Activated naive CD4-positive, alpha-beta T cell treated with anti-CD3 and anti-CD28 coated beads for 36 hours (primary cell): ENCODE results near the gene RANBP3. TPM values are rescaled to one million over a fixed set of nuclear protein-coding genes. Genes with fewer than 3 reads are reported as not detected.

Experiments used
- CTCF ChIA-PET: fragments of 350-600 bp; sonication (Branson Sonifier 250); formaldehyde crosslinking; loops from one replicate; lab custom pipeline; 2021; ENCODE audit warnings: antibody characterized with exemption; lab: Charles Lee
- DNase-seq: peaks from one replicate; pipeline ENCODE4 v3.0.0-alpha.2; 2020
- H3K27ac Mint-ChIP-seq: one replicate; pipeline ENCODE4 v1.8.0; 2021; ENCODE audit warnings: mild to moderate bottlenecking, mixed read lengths
- H3K27me3 Mint-ChIP-seq: one replicate; pipeline ENCODE4 v1.8.0; 2021; ENCODE audit warnings: low read depth, mixed read lengths
- H3K36me3 Mint-ChIP-seq: one replicate; pipeline ENCODE4 v1.8.0; 2021; ENCODE audit warnings: low read depth, mixed read lengths
- H3K4me1 Mint-ChIP-seq: one replicate; pipeline ENCODE4 v1.8.0; 2021; ENCODE audit warnings: low read depth, mixed read lengths
- H3K4me3 Mint-ChIP-seq: one replicate; pipeline ENCODE4 v1.8.0; 2021; ENCODE audit warnings: mild to moderate bottlenecking, moderate library complexity, mixed read lengths
- H3K9me3 Mint-ChIP-seq: one replicate; pipeline ENCODE4 v1.8.0; 2021; ENCODE audit warnings: mixed read lengths
- intact Hi-C: fragments of 100-400 bp; cut with micrococcal nuclease; formaldehyde crosslinking; loops from one replicate; pipeline ENCODE4 v1.15.1; 2023
- total RNA-seq, 2 experiments: library from RNA; stranded (reverse); gene quantifications; one replicate each; pipeline ENCODE4 v1.2.3, GENCODE V29; 2021

RANBP3 gene
- total RNA-seq, 2 experiments from 2014 or later: 77.9 to 80.5 TPM

DNA sequence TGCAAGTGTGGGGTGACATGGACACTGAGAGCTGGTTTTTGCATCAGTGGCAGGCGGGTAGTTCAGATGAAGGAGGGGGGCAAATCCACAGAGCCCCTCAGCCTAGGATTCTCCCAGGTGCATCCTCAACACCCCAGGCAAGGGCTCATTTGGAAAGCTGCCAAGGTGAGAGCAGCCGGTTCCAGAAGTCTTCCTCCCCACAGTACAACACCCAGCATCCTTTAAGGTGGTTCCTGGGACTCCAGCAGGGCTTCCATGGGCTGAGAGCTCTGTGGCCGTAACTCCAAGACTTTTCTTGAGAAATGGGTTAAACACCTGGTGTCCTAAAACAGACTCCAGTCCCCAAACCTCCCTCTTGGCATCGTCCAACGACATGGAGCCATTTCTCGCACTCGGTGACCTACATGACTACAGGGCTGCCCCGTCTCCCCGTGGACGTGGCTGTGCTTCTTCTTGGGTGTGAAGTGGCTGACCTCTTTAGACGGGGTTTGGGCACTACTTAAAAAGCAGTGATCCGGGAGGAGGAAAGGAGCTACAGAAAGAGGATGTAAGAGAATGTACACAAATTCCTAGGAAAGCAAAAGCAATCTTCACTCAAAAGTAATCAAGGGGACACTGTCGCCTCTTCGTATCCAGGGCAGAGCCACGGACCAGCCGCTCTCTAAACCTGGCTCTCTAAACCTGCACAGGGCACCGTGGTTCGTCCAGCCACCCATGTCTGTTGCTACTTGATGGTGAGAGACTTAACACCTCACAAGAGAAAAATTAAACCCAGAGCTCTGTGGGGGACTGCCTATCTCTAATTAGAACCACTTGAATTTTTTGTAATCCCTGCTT is 25.5 kb downstream of the RANBP3 start:
- Mint-ChIP-seq H3K9me3 (no peaks in the 10 kb centered on the region), H3K27ac (peak overlapping the region; percentile 87), H3K4me1 (peaks cover 96% of the 10 kb centered on the region), H3K36me3 (peaks cover 32% of the 10 kb centered on the region), H3K27me3 (no peaks in the 10 kb centered on the region), H3K4me3 (no peak overlapping the region)
- intact Hi-C loops: loop anchor here (1.0 to 5.0 kb wide), 2 partner anchors 10 to 125 kb away; no protein-coding TSS in a partner anchor
- CTCF ChIA-PET: interaction anchor here (1.1 to 6.2 kb wide), 3 partner anchors 15 to 148 kb away, joined by 4 to 48 read pairs (median 4); no protein-coding TSS in a partner anchor
- no peak for DNase-seq

DNA sequence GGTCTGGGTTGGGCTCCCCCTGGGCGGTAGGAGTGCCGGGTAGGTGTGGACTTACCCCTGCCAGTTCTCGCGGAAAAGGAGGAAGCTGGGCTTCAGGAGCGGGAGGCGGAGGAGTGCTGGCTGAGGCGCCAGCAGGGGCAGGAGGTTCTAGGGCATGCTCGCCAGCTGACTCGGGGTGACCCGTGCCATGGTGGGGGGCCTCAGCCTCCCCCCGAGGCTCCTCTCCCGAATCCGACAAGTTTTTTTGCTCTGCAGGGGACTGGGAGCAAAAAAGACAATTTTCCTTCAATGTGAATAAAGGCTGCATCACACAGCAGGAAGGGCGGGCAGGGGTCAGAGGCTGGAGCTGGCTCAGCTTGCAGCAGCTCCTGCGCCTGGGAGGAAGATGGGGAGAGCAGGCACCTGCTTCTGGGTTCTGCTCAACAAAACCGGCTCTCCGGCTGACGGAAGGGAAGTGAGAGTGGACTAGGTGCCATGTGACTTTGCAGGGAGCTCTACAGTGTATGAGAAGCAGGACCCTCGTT is 26.5 kb downstream of the RANBP3 start:
- intact Hi-C loops: loop anchor here (5.0 kb wide), 1 partner anchor 124 kb away; no protein-coding TSS in a partner anchor
- Mint-ChIP-seq H3K27me3 (no peaks in the 10 kb centered on the region), H3K9me3 (no peaks in the 10 kb centered on the region), H3K27ac (peak overlapping the region; percentile 87), H3K36me3 (peaks cover 32% of the 10 kb centered on the region), H3K4me1 (peaks cover 92% of the 10 kb centered on the region), H3K4me3 (no peak overlapping the region)
- CTCF ChIA-PET: interaction anchor here (1.0 to 6.2 kb wide), 4 partner anchors 16 to 147 kb away, joined by 3 to 48 read pairs (median 4); no protein-coding TSS in a partner anchor
- DNase-seq: no peak

DNA sequence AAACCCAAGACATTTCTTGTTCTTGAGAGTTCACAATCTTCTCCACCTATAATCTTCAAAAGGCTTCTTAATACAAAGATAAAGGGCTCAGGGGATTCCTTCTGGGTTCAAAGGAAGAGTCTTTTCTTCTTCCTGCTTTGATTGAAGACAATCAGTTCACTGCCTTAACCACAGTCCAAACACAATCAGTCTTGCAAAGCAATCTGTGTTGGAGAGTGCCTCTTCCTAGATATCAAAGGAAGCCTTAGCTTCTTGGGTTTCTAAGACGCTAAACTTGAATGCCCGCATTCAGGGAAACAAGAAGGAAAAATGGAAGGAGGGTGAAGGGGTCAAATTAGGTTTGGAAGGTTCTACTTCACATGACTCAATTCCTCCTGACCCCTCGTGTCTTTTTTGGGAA is 27.2 kb downstream of the RANBP3 start:
- CTCF ChIA-PET: interaction anchor here (0.7 to 6.2 kb wide), 4 partner anchors 11 to 33 kb away, joined by 3 to 48 read pairs (median 4); no protein-coding TSS in a partner anchor
- no peak overlapping the region for H3K4me3 Mint-ChIP-seq
- no peaks in the 10 kb centered on the region for H3K27me3 Mint-ChIP-seq
- H3K36me3 Mint-ChIP-seq: peaks cover 34% of the 10 kb centered on the region
- no peak for DNase-seq
- no peaks in the 10 kb centered on the region for H3K9me3 Mint-ChIP-seq
- H3K27ac Mint-ChIP-seq: peak overlapping the region; percentile 96
- H3K4me1 Mint-ChIP-seq: peaks cover 92% of the 10 kb centered on the region
- intact Hi-C loops: loop anchor here (1.0 to 5.0 kb wide), 2 partner anchors 25 to 123 kb away; no protein-coding TSS in a partner anchor

DNA sequence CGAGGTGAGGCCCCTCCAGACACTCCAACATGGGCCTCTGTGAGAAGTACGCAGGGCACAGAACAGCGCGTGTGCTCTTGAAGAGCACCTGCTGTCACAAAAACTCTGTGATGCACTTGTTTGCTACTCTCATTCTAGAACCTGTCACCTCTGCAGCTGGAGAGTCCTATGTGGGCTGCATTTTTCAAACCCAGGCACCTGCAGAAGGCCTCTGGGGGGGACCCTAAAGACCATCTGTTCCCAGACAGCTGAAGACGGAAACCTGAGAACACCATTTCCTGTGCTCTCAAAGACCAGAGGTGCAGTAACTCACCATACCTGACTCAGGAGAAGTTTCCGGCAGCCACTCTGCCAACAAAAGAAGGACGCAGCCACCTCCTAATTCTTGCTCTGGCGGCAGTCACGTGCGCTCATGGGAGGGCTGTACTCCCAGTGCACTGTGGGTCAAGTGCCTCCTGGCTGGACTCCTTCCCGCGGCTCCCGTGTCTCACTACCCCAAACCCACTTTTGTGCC is 28.1 kb downstream of the RANBP3 start:
- Mint-ChIP-seq H3K9me3 (no peaks in the 10 kb centered on the region), H3K27me3 (no peaks in the 10 kb centered on the region), H3K4me1 (peaks cover 91% of the 10 kb centered on the region), H3K36me3 (peaks cover 32% of the 10 kb centered on the region), H3K4me3 (peak overlapping the region; percentile 71), H3K27ac (peak overlapping the region; percentile 96)
- CTCF ChIA-PET: interaction anchor here (0.7 to 6.2 kb wide), 5 partner anchors 12 to 29 kb away, joined by 3 to 48 read pairs (median 4); no protein-coding TSS in a partner anchor
- peak; percentile 78 for DNase-seq
- intact Hi-C loops: loop anchor here (1.0 to 5.0 kb wide), 4 partner anchors 13 to 123 kb away; partner anchors contain the start of gene VMAC

DNA sequence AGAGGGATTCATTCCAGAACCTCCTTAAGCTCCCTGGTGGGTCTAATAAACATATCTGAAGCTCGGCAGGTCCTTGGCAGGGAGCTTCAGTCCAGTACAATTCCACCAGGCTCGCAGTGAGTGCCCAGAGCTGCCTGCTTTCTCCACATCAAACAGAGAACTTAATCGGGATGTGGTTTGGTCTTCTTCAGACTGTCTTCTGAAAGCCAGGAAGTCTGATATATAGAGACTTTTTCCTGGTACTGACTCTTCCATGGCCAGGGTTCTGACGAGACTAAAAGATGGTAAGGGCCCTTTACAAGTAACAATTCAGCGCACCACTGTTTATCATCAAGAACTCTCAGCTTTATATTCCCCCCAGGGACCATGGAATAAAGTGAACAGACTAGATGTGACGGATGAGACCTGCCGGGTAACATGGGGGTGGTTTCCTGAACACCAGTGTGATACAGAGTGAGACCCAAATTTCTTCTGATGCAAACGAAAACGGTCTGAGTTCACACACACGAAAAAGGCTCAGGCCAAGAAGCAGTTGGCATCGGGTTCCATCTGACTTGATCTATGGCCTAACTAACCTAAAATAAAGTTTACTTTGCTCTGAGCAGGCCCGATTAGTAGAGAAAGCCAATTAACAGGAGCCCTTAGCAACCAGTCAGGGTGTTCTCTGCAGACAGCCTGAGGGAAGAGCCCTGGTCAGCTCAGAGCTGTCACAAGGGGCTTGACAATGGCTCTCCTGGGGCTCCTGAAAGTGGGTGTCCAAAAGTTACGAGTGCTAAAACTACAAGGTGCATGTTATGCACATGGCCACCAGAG is 29.0 kb downstream of the RANBP3 start:
- intact Hi-C loops: loop anchor here (1.0 to 2.0 kb wide), 2 partner anchors 14 to 45 kb away; partner anchors contain the start of gene VMAC
- Mint-ChIP-seq H3K4me3 (peak overlapping the region; percentile 71), H3K9me3 (no peaks in the 10 kb centered on the region), H3K4me1 (peaks cover 91% of the 10 kb centered on the region), H3K36me3 (peaks cover 28% of the 10 kb centered on the region), H3K27ac (peak overlapping the region; percentile 96), H3K27me3 (no peaks in the 10 kb centered on the region)
- CTCF ChIA-PET: interaction anchor here (0.5 to 6.2 kb wide), 8 partner anchors 18 to 1138 kb away, joined by 3 to 48 read pairs (median 4); no protein-coding TSS in a partner anchor
- peak; percentile 56 for DNase-seq

DNA sequence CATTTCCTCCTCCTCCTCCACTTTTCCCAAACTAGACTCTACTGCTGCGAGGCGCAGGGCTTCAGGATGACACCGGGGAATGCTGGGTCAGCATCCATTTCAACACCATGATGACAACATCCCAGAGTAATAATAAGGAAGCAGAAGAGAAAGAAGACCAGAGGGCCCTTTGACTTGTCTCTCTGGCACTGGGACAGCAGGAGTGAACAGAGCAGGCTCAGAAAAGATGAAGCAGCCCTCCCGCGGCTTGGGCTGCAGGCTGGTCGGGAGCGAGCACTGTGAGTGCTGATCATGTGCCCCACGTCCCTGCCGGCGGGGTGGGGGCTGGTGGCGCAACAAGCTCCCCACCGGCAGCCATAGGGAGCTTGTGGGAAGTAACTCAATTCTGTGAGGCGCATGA is 30.5 kb downstream of the RANBP3 start:
- no peak overlapping the region for H3K4me3 Mint-ChIP-seq
- H3K27ac Mint-ChIP-seq: peak overlapping the region; percentile 71
- DNase-seq: no peak
- intact Hi-C loops: no loop called here
- peaks cover 22% of the 10 kb centered on the region for H3K36me3 Mint-ChIP-seq
- no peaks in the 10 kb centered on the region for H3K27me3 Mint-ChIP-seq
- peaks cover 84% of the 10 kb centered on the region for H3K4me1 Mint-ChIP-seq
- H3K9me3 Mint-ChIP-seq: no peaks in the 10 kb centered on the region
- CTCF ChIA-PET: interaction anchor here (0.8 to 1.3 kb wide), 3 partner anchors 10 to 75 kb away, joined by 3 to 5 read pairs (median 4); no protein-coding TSS in a partner anchor

DNA sequence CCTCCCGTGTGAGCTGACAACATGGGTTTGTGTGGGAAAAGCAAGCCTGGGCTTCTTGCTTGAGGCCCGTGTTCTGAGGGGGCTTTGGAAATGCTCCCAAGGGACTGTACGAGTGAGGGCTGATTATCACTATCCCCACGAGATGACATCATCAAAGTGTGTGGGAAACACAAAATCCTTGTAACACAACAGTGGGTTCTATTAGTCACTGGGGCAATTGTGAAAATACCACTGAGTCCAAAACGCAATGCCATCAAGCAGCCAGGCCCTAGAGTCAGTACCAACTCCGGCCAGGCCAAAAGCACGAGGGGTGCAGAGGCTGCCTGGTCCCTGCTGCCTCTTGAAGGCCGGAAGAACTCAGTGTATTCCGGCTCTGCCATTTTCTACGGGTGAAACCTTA is 34.3 kb downstream of the RANBP3 start:
- H3K4me1 Mint-ChIP-seq: peaks cover 46% of the 10 kb centered on the region
- peaks cover 10% of the 10 kb centered on the region for H3K36me3 Mint-ChIP-seq
- no peak for DNase-seq
- no peak overlapping the region for H3K27ac Mint-ChIP-seq
- no peak overlapping the region for H3K4me3 Mint-ChIP-seq
- H3K9me3 Mint-ChIP-seq: no peaks in the 10 kb centered on the region
- CTCF ChIA-PET: no interaction called here
- no peaks in the 10 kb centered on the region for H3K27me3 Mint-ChIP-seq
- intact Hi-C loops: no loop called here

DNA sequence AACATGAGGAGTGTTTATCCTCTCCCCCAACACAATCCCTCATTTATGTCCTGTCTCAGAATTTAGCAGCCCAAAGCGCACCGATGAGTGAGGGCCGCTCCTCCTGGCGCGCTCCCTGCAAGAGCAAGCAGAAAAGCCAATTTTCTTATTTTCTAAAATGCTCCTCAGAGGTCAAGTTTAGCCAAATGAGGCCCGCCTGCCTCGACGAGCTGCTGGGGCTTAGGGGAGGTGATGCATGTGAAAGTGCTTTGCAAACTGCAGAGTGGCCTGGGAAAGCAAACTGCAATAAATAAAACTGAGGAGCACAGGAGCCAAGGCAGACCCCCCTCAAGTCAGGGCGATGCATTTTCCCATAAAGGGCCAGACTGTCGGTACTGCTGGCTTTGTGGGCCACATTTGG is 34.9 kb downstream of the RANBP3 start:
- intact Hi-C loops: no loop called here

DNA sequence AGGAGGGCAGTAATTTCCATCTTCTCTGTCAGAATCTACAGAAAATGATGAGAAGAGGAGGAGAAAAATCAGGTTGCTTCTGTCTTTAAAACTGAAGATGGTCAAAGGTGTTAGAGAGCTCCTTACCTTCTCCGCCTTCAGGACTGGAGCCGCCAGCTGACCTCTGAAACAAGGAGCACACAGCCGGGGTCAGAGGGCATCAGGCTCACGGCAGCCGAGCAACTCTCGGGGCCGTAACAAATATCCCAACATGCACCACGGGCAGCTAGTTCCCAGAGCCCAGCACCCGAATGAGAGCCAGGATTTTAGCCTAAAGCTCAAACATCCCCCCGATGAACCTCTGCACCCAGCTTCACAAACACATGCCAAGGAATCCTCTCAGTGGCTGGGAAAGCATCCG is 36.3 kb downstream of the RANBP3 start:
- CTCF ChIA-PET: interaction anchor here (0.6 to 1.7 kb wide), 4 partner anchors 26 to 252 kb away, joined by 3 to 5 read pairs (median 4); partner anchors contain the start of gene RPL36
- no peak overlapping the region for H3K4me3 Mint-ChIP-seq
- H3K36me3 Mint-ChIP-seq: peaks cover 11% of the 10 kb centered on the region
- no peaks in the 10 kb centered on the region for H3K27me3 Mint-ChIP-seq
- intact Hi-C loops: no loop called here
- no peaks in the 10 kb centered on the region for H3K9me3 Mint-ChIP-seq
- DNase-seq: no peak
- H3K27ac Mint-ChIP-seq: no peak overlapping the region
- H3K4me1 Mint-ChIP-seq: peaks cover 33% of the 10 kb centered on the region

More for the DNA sequence above, 34.9 kb downstream of the RANBP3 start:
- CTCF ChIA-PET: interaction anchor here (0.7 kb wide), 1 partner anchor 12 kb away, joined by 3 read pairs; no protein-coding TSS in a partner anchor
- DNase-seq: no peak
- Mint-ChIP-seq H3K4me1 (peaks cover 41% of the 10 kb centered on the region), H3K36me3 (peaks cover 9% of the 10 kb centered on the region), H3K27ac (no peak overlapping the region), H3K4me3 (no peak overlapping the region), H3K27me3 (no peaks in the 10 kb centered on the region), H3K9me3 (no peaks in the 10 kb centered on the region)

DNA sequence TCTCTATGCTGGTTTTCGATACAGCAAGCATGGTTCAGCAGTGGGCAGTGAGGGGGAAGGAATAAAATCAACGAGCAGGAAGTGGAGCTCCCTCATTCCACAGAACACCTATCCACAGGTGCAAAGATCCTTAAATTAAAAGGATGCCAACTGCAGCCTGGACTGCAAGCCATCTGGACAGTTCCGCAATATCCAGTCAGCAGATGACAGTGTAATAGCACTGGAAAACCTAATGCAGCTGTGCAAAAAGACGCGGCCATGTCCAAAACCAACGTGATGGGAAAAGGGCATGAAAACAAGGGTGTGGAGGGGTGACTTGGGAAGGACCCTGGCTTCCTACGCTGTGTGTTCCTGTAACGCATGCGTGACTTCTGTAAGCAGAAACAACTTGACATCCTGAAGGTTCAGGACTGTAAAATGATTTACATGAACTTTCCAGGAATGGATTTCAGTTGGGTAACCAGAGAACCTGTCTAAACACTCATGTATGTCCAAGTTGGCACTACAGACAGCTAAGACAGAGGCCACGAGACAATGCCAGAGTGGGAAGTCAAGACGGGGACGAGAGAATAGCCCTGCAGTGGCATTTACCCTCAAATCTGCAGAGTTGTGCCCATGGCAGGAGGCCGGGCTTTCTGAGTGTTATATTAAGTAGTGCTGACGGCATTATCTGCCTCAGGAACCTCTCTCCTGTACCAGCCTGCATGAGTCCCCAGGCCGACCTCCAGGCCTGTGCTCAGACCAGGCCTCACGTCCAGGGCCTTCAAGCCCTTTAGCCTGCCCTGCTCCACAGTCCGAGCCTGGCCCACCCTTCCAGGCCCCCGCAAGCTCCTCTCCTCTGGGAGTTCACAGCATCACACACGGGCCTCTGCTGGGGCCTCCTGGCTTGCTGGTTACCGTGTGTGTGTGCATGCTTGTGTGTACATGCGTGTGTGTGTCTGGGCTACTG is 37.4 kb downstream of the RANBP3 start:
- peaks cover 14% of the 10 kb centered on the region for H3K36me3 Mint-ChIP-seq
- peaks cover 23% of the 10 kb centered on the region for H3K4me1 Mint-ChIP-seq
- intact Hi-C loops: no loop called here
- DNase-seq: no peak
- H3K4me3 Mint-ChIP-seq: no peak overlapping the region
- no peaks in the 10 kb centered on the region for H3K9me3 Mint-ChIP-seq
- CTCF ChIA-PET: no interaction called here
- peak overlapping the region; percentile 30 for H3K27ac Mint-ChIP-seq
- no peaks in the 10 kb centered on the region for H3K27me3 Mint-ChIP-seq
